ENCODE results near the gene RANBP3.

RANBP3 gene

GRCh38 chr19:5947435-5947834 lies 30.5 kb downstream of the RANBP3 start:
- no peak for DNase-seq

- DNase-seq, result no peak
These were observed 34.3 kb downstream of the RANBP3 start for GRCh38 chr19:5943623-5944022.

- no peak for DNase-seq
These were observed 34.9 kb downstream of the RANBP3 start for GRCh38 chr19:5943045-5943444.

GRCh38 chr19:5941673-5942072 lies 36.3 kb downstream of the RANBP3 start:
- no peak for DNase-seq

GRCh38 chr19:5940260-5941208 lies 37.4 kb downstream of the RANBP3 start:
- no peak for DNase-seq

- no peak for DNase-seq
These were observed 40.4 kb downstream of the RANBP3 start for GRCh38 chr19:5937550-5937949.

- DNase-seq, result no peak
These were observed 41.7 kb downstream of the RANBP3 start for GRCh38 chr19:5936292-5936592.

GRCh38 chr19:5935473-5936291 lies 42.3 kb downstream of the RANBP3 start:
- DNase-seq, result no peak

- no peak for DNase-seq
These were observed 43.0 kb downstream of the RANBP3 start for GRCh38 chr19:5934774-5935472.

GRCh38 chr19:5934069-5934401 lies 43.9 kb downstream of the RANBP3 start:
- DNase-seq, result no peak

- DNase-seq, result no peak
These were observed 44.4 kb downstream of the RANBP3 start for GRCh38 chr19:5933391-5934068.

- no peak for DNase-seq
These were observed 45.2 kb downstream of the RANBP3 start for GRCh38 chr19:5932609-5933262.

- DNase-seq, result no peak
These were observed 45.8 kb downstream of the RANBP3 start for GRCh38 chr19:5932146-5932545.

GRCh38 chr19:5931251-5931650 lies 46.7 kb downstream of the RANBP3 start:
- no peak for DNase-seq

GRCh38 chr19:5929625-5930024 lies 48.3 kb downstream of the RANBP3 start:
- DNase-seq, result no peak

- no peak for DNase-seq
These were observed 48.8 kb downstream of the RANBP3 start for GRCh38 chr19:5929179-5929578.

GRCh38 chr19:5927441-5927821 lies 50.5 kb downstream of the RANBP3 start:
- no peak for DNase-seq

- DNase-seq, result no peak
These were observed 51.1 kb downstream of the RANBP3 start for GRCh38 chr19:5926641-5927440.

- no peak for DNase-seq
These were observed 52.0 kb downstream of the RANBP3 start for GRCh38 chr19:5925830-5926427.

- DNase-seq, result no peak
These were observed 54.6 kb downstream of the RANBP3 start for GRCh38 chr19:5923356-5923755.

- DNase-seq, result no peak
These were observed 55.8 kb downstream of the RANBP3 start for GRCh38 chr19:5922161-5922545.

All from activated CD4-positive, alpha-beta T cell treated with anti-CD3 and anti-CD28 coated beads for 4 hours (primary cell).